ENCODE results near the gene MTERF2. TPM values are rescaled to one million over a fixed set of nuclear protein-coding genes. Genes with fewer than 3 reads are reported as not detected.

MTERF2 gene
- total and polyA plus RNA-seq, 2 of the 13 experiments (the other 11 are each of a cell fraction or from before 2014, with no cell fraction given): 8.0 to 11.6 TPM

DNA sequence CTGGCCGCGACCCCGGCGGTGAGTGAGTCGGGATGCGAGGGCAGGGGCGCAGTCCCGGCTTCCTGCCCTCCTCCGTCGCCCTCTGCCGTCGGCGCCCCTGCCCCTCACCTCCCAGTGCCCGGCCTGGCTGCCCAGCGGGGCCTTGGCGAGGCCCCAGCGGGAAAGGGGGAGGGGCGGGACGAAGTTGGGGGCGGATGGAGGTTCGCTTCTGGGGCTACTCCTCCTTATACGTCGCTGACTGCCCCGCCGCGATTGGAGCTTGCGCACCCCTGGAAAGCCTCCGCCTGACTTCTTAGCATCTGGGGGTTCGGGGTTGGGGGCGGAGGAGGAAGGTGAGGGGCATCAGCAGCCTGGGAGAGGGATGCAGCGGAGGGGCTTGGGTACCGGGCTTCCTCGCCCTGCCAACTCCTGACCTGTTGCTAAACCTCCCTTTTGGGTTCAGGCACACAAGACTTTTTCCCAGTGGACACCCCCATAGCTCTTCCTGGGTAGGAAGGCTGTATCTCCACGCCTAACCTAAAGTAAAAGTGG lies 30.8 kb downstream of the MTERF2 start (continued):
- TF ChIP-seq, protein P1, sequence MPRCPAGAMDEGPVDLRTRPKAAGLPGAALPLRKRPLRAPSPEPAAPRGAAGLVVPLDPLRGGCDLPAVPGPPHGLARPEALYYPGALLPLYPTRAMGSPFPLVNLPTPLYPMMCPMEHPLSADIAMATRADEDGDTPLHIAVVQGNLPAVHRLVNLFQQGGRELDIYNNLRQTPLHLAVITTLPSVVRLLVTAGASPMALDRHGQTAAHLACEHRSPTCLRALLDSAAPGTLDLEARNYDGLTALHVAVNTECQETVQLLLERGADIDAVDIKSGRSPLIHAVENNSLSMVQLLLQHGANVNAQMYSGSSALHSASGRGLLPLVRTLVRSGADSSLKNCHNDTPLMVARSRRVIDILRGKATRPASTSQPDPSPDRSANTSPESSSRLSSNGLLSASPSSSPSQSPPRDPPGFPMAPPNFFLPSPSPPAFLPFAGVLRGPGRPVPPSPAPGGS (CRISPR knock-in tag; IDR thresholded peaks at IDR 0.05): no peak
- TF ChIP-seq ZNF451 (CRISPR knock-in tag; IDR thresholded peaks at IDR 0.05): no peak
- TF ChIP-seq, protein P2, sequence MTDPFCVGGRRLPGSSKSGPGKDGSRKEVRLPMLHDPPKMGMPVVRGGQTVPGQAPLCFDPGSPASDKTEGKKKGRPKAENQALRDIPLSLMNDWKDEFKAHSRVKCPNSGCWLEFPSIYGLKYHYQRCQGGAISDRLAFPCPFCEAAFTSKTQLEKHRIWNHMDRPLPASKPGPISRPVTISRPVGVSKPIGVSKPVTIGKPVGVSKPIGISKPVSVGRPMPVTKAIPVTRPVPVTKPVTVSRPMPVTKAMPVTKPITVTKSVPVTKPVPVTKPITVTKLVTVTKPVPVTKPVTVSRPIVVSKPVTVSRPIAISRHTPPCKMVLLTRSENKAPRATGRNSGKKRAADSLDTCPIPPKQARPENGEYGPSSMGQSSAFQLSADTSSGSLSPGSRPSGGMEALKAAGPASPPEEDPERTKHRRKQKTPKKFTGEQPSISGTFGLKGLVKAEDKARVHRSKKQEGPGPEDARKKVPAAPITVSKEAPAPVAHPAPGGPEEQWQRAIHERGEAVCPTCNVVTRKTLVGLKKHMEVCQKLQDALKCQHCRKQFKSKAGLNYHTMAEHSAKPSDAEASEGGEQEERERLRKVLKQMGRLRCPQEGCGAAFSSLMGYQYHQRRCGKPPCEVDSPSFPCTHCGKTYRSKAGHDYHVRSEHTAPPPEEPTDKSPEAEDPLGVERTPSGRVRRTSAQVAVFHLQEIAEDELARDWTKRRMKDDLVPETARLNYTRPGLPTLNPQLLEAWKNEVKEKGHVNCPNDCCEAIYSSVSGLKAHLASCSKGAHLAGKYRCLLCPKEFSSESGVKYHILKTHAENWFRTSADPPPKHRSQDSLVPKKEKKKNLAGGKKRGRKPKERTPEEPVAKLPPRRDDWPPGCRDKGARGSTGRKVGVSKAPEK (CRISPR knock-in tag; IDR thresholded peaks at IDR 0.05; ENCODE audit: borderline replicate concordance): no peak
- no peak for TF ChIP-seq FOXO1 (CRISPR knock-in tag; IDR thresholded peaks at IDR 0.05)
- TF ChIP-seq ZNF670 (CRISPR knock-in tag; IDR thresholded peaks at IDR 0.05; ENCODE audit: borderline replicate concordance): no peak
- TF ChIP-seq GFI1 (CRISPR knock-in tag; IDR thresholded peaks at IDR 0.05; ENCODE audit: borderline replicate concordance): 0 out of 2 replicates have a peak, but pooled peaks have one; percentile 11
- TF ChIP-seq, protein P3, sequence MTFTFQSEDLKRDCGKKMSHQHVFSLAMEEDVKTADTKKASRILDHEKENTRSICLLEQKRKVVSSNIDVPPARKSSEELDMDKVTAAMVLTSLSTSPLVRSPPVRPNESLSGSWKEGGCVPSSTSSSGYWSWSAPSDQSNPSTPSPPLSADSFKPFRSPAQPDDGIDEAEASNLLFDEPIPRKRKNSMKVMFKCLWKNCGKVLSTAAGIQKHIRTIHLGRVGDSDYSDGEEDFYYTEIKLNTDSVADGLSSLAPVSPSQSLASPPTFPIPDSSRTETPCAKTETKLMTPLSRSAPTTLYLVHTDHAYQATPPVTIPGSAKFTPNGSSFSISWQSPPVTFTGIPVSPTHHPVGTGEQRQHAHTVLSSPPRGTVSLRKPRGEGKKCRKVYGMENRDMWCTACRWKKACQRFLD (CRISPR knock-in tag; IDR thresholded peaks at IDR 0.05; ENCODE audit: borderline replicate concordance): no peak
- TF ChIP-seq MBD4 (IDR thresholded peaks at IDR 0.05; ENCODE audit: borderline replicate concordance, low read length): no peak
- TF ChIP-seq POLR2AphosphoS2 (IDR thresholded peaks at IDR 0.05; ENCODE audit: low read depth, low read length): no peak
- no peak for TF ChIP-seq U2AF1 (optimal IDR thresholded peaks at IDR 0.05; ENCODE audit: low read depth, low read length)
- TF ChIP-seq MAFK (conservative IDR thresholded peaks at IDR 0.05 in 1 of 2, IDR thresholded peaks at IDR 0.05 in 1 of 2; ENCODE audit: low read length in 2 of 2): no peak
- no peak for TF ChIP-seq SMAD3 (CRISPR knock-in tag; IDR thresholded peaks at IDR 0.05)
- no peak for TF ChIP-seq MIER2 (CRISPR knock-in tag; IDR thresholded peaks at IDR 0.05)
- TF ChIP-seq ZEB1 (IDR thresholded peaks at IDR 0.05; ENCODE audit: insufficient replicate concordance, low read depth): no peak
- TF ChIP-seq SMARCC2 (IDR thresholded peaks at IDR 0.05): no peak
- no peak for TF ChIP-seq ZSCAN25 (CRISPR knock-in tag; IDR thresholded peaks at IDR 0.05)
- TF ChIP-seq MYC (CRISPR knock-in tag; IDR thresholded peaks at IDR 0.05; ENCODE audit: borderline replicate concordance): no peak
- TF ChIP-seq NFRKB (IDR thresholded peaks at IDR 0.05): no peak
- no peak for TF ChIP-seq RARG (CRISPR knock-in tag; IDR thresholded peaks at IDR 0.05; ENCODE audit: low read depth)
- no peak for TF ChIP-seq ZNF570 (CRISPR knock-in tag; IDR thresholded peaks at IDR 0.05; ENCODE audit: borderline replicate concordance)
- no peak for TF ChIP-seq HNRNPUL1 (IDR thresholded peaks at IDR 0.05; ENCODE audit: low read depth, low read length)
- TF ChIP-seq, protein P4, sequence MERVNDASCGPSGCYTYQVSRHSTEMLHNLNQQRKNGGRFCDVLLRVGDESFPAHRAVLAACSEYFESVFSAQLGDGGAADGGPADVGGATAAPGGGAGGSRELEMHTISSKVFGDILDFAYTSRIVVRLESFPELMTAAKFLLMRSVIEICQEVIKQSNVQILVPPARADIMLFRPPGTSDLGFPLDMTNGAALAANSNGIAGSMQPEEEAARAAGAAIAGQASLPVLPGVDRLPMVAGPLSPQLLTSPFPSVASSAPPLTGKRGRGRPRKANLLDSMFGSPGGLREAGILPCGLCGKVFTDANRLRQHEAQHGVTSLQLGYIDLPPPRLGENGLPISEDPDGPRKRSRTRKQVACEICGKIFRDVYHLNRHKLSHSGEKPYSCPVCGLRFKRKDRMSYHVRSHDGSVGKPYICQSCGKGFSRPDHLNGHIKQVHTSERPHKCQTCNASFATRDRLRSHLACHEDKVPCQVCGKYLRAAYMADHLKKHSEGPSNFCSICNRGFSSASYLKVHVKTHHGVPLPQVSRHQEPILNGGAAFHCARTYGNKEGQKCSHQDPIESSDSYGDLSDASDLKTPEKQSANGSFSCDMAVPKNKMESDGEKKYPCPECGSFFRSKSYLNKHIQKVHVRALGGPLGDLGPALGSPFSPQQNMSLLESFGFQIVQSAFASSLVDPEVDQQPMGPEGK (CRISPR knock-in tag; IDR thresholded peaks at IDR 0.05): no peak
- no peak for TF ChIP-seq NR2F2 (IDR thresholded peaks at IDR 0.05; ENCODE audit: borderline replicate concordance, low read depth)
- no peak for TF ChIP-seq ARNTL (CRISPR knock-in tag; IDR thresholded peaks at IDR 0.05)
- TF ChIP-seq TGIF2 (CRISPR knock-in tag; IDR thresholded peaks at IDR 0.05): no peak
